GM18526 (cell line): Measurements from ENCODE around the gene NOSIP.

Experiments
- POLR2A ChIP-seq: IDR thresholded peaks from 3 replicates; pipeline ENCODE4 v1.6.1; 2011; ENCODE audit not compliant: insufficient read length; ENCODE audit errors: extremely low read depth

NOSIP gene

DNA sequence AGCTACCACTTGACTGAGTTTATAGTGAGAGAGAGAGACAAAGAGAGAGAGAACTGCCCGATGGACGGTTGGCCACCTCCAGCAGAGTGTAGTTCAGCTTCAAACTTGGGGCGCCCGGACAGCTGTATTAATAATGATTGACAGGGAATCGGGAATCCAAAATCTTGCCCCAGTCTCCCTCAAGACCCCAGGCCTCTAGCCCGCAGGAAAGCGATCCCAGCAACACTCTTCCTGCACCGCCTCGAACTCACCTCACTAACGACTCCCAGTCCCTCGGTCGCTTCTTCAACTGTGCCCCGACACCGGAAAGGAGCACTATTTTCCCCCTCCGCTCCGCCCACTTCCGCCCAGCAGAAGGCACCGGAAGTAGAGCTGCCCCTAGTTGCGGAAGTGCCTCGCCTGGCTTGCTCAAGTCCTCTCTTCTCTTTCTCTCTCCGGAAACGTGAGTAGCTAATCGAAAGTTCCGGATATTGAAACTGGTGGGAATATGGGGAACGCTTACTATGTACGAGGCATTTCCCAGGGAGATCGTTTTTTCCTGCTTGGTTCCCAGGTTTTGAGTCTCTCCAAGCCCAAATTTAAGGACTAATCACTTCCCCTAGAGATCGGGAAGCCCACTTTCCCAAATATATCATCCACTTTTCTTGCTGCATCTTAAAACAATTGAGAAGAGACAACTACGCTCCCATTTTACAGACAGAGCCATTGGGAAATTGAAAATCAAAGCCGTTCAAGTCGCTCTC, at the start of gene NOSIP:
TSS of gene NOSIP (minus strand) at position 293 of the 743 bp plus-strand sequence. CDS start 19,865 bp downstream, outside the sequence.
- TF ChIP-seq POLR2A = peak; percentile 98

DNA sequence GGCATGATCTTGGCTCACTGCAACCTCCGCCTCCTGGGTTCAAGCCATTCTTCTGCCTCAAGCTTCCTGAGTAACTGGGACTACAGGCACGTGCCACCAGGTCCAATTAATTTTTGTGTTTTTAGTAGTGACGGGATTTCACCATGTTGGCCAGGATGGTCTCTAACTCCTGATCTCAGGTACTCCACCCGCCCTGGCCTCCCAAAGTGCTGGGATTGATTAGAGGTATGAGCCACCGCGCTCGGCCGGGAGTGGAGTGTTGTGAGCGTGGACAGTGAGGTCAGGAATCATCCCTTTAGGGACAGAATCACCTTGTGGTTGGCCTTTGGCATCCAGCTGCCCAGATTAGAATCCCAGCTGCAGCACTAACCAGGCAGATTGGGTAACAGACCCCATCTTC, 49.3 kb upstream of the NOSIP start:
- TF ChIP-seq POLR2A = no peak

DNA sequence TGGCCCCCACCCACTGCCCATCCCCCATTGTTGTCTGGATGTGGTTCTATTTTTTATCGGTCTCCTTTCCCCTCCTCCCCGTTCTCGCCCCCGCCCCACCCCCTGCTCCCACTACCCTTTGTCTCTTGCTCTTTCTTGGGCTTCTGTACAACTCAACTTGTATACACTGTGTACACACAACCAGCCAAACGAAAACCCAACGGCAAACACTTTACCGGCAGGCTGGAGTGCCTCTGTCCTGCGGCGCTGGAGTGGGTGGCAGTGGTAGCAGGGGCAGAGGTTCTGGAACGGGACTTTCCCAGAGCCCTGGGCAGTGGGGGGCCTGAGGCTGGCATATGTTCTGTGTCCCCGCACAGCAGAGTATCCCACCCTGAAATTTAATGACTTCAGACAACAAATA, 45.9 kb upstream of the NOSIP start:
- no peak for TF ChIP-seq POLR2A

DNA sequence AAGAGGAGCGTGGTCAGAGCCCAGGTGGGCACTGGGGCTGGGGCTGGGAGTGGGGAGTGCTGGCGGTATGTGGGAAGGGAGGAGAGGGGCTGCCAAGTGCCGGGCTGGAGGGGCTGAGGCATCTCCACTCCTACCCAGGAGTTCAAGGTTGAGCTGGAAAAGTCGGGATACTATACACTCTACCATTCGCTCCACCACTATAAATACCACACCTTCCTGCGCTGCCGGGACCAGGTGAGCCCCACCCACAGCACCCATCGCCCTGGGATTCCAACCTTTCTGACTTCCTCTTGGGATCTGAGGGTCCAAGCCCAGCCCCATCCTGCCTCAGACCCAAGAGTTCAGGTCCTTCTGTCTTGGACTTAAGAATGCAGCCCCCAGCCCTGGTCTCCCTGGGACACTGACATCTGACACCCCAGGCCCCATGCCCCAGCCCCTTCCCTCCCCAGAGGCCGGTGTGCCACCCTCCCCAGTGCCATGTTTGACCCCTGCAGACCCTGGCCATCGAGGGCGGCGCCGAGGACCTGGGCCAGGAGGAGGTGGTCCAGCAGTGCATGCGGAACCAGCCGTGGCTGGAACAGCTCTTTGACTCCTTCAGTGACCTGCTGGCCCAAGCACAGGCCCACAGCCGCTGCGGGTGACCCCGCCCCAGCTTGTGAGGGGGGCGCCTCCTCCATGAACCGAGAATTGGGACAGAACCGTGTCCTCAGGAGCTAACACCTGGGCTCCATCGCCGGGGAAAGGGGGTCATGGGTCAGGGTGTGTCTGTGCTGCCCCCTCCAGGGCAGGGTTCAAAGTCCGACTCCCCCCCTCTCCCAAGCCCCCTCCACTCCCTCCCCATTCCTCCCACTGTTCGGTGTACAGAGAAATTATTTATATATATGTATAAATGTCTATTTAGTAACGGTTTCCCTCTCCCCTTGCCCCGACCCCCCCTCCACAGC, 44.9 kb upstream of the NOSIP start:
- TF ChIP-seq POLR2A = no peak

DNA sequence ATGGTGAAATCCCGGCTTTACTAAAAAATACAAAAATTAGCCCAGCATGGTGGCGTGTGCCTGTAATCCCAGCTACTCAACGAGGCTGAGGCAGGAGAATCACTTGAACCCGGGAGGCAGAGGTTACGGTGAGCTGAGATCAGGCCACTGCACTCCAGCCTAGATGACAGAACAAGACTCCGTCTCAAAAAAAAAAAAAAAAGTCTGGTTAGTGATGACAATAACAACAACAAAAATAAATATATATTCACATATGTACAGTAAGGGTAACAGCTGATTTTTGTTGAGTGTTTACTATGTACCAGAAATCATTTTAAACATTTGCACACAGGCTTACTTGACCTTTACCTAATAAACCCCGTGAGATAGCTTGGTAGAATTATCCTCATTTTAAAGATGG, 36.6 kb upstream of the NOSIP start:
- no peak for TF ChIP-seq POLR2A

GRCh38 chr19:49616532-49616931, 36.2 kb upstream of the NOSIP start:
- TF ChIP-seq POLR2A = no peak

GRCh38 chr19:49615861-49616260, 35.5 kb upstream of the NOSIP start:
- TF ChIP-seq POLR2A = no peak

- TF ChIP-seq POLR2A = no peak
Measured at GRCh38 chr19:49614096-49614833, 33.9 kb upstream of the NOSIP start.

DNA sequence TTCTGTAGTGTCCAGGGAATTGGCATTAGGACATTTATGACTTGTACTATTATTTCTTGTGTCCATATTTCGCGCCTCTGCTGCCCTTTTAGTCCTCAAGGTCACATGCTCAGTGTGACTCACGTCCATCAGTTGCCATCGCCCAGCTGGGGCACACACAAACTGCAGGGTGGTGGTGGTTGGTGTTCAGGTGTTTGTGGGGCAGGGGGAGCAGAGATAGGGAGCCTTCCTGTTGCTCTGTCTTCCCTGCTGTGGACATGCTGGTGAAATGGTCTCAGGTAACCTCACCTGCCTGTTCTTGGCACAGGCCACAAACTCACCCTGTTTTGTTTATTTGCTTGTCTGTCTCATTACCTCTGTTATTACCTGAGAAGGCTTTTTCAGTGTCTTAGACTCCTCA, 33.0 kb upstream of the NOSIP start:
- TF ChIP-seq POLR2A = no peak

- TF ChIP-seq POLR2A = no peak
Measured at GRCh38 chr19:49609499-49610092, 29.2 kb upstream of the NOSIP start.

DNA sequence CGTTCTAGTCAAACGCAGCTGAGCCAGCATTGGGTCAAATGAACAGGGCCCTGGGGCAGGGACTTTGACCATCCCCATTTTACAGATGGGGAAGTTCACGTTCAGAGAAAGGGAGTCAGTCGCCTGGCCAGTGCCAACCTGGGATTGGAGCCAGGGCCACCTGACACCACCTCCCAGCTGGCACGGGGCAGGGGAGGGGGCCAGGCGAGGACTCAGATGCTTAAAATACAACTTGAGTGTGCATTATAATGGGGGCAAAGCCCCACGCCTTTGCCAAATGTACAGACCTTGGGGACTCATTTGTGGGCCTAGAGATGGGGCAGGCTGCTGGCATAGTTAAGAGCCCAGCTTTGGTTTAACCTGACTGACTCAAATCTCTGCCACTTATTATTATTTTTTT, 25.2 kb upstream of the NOSIP start:
- no peak for TF ChIP-seq POLR2A

GRCh38 chr19:49602806-49603205, 22.4 kb upstream of the NOSIP start:
- TF ChIP-seq POLR2A = no peak

DNA sequence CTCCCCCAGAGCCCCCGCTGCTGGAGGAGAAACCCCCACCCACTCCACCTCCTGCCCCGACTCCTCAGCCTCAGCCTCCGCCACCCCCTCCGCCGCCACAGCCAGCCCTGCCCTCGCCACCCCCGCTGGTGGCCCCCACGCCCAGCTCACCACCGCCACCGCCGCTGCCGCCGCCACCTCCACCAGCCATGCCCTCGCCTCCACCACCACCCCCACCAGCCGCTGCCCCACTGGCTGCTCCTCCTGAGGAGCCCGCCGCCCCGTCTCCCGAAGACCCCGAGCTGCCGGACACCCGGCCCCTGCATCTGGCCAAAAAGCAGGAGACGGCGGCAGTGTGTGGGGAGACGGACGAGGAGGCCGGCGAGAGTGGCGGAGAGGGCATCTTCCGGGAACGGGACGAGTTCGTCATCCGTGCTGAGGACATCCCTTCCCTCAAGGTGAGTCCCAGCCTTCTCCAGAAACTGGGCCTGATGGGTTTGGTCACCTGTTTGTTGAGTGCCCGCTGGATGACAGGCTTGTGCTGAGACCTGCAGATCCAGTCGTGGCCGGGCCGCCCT, 21.2 kb upstream of the NOSIP start:
- no peak for TF ChIP-seq POLR2A

GRCh38 chr19:49599378-49600295, 19.3 kb upstream of the NOSIP start:
- TF ChIP-seq POLR2A = no peak
